HG02798 (cell line): ENCODE data around the gene SAP130.
"Not testable (repeated sequence)": the region's sequence is repeated elsewhere in the genome, so short reads cannot be mapped to it uniquely, and the experiment has no call there.

Experiments used
- ATAC-seq: cut with Tn5 transposase; IDR thresholded peaks from one replicate; pipeline ENCODE4 v1.9.1; 2021; ENCODE audit warnings: mild to moderate bottlenecking; ENCODE audit not compliant: unreplicated experiment, poor library complexity

The SAP130 gene

GRCh38 chr2:127953849-127954248 lies 74.0 kb downstream of the SAP130 start:
- ATAC-seq = no peak

GRCh38 chr2:127953128-127953718 lies 74.6 kb downstream of the SAP130 start:
- ATAC-seq = no peak

- ATAC-seq = no peak
Observed at GRCh38 chr2:127951026-127951425, 76.8 kb downstream of the SAP130 start.

GRCh38 chr2:127950264-127950663 lies 77.6 kb downstream of the SAP130 start:
- ATAC-seq = no peak

- ATAC-seq = no peak
Observed at GRCh38 chr2:127945281-127945680, 82.6 kb downstream of the SAP130 start.

- ATAC-seq = no peak
Observed at GRCh38 chr2:127943186-127943585, 84.7 kb downstream of the SAP130 start.

- no peak for ATAC-seq
Observed at GRCh38 chr2:127942002-127942401, 85.9 kb downstream of the SAP130 start.

GRCh38 chr2:127941461-127941860 lies 86.4 kb downstream of the SAP130 start:
- ATAC-seq = no peak

- ATAC-seq = no peak
Observed at GRCh38 chr2:127940641-127941040, 87.2 kb downstream of the SAP130 start.

GRCh38 chr2:127935337-127935736 lies 92.5 kb downstream of the SAP130 start:
- ATAC-seq = no peak

GRCh38 chr2:127932199-127932876 lies 95.5 kb downstream of the SAP130 start:
- ATAC-seq = no peak

- ATAC-seq = no peak
Observed at GRCh38 chr2:127929449-127929848, 98.4 kb downstream of the SAP130 start.

GRCh38 chr2:127927384-127927783 lies 100.5 kb downstream of the SAP130 start:
- ATAC-seq = no peak

GRCh38 chr2:127917916-127918315 lies 109.9 kb downstream of the SAP130 start:
- no peak for ATAC-seq

- ATAC-seq = no peak
Observed at GRCh38 chr2:127913808-127914457, 113.9 kb downstream of the SAP130 start.

GRCh38 chr2:127911737-127912136 lies 116.1 kb downstream of the SAP130 start:
- ATAC-seq = no peak

GRCh38 chr2:127910415-127910814 lies 117.4 kb downstream of the SAP130 start:
- no peak for ATAC-seq

GRCh38 chr2:127909019-127909418 lies 118.8 kb downstream of the SAP130 start:
- no peak for ATAC-seq

GRCh38 chr2:127907733-127908400 lies 120.0 kb downstream of the SAP130 start:
- ATAC-seq = not testable (repeated sequence)

- no peak for ATAC-seq
Observed at GRCh38 chr2:127906206-127906926, 121.5 kb downstream of the SAP130 start.
